ENCODE data around the gene ELFN1. TPM values are rescaled to one million over a fixed set of nuclear protein-coding genes. Genes with fewer than 3 reads are reported as not detected.

ELFN1 gene
- total and polyA plus RNA-seq, 10 of the 15 experiments (the other 5 are each of a cell fraction or from before 2014, with no cell fraction given): 0.04 TPM; not detected in 9

DNA sequence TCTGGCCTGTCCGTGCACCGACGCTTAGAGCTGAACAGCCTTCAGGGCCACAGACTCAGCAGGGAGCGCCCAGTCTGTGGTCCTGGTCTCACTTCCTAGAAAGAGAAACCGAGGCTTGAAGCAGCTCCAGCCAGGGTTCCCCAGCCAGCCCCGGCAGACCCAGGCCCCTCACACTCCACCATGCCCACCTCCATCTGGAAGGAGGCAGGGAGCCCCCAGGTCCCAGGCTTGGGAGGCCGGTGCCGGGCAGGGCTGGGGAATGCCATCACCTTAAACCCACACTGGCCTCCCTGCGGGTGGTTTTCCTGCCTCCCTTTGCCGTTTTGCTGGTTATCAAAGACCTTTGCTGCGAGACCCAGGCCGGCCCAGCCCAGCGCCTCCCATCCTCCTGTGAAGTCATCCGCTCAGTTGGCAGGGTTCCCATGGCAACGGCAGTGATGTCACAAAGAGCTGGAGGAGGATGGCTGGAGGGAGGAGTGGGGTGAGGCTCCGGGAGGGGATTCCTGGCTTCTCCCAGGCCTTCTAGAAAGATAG is 24.0 kb downstream of the ELFN1 start:
- Histone ChIP-seq H4K20me1 (ENCODE audit: control insufficient read depth, insufficient read depth) (no peaks in the 10 kb centered on the region), H2AFZ (ENCODE audit: control insufficient read depth, low read depth, low read length) (no peak overlapping the region), H3K27ac (ENCODE audit: control insufficient read depth, insufficient read depth) (no peak overlapping the region), H3K9ac (ENCODE audit: control insufficient read depth, insufficient read depth, low read length) (no peak overlapping the region), H3K4me3 (no peak overlapping the region), H3K4me2 (ENCODE audit: control insufficient read depth, insufficient read depth) (no peak overlapping the region), H3K36me3 (ENCODE audit: control insufficient read depth in 2 of 2, insufficient read depth in 2 of 2, low read length in 1 of 2) (no peaks in the 10 kb centered on the region), H3K27me3 (replicated peaks in 1 of 2; ENCODE audit: control insufficient read depth in 2 of 2, insufficient read depth in 2 of 2, low read length in 1 of 2) (no peaks in the 10 kb centered on the region), H3K4me1 (ENCODE audit: control insufficient read depth, insufficient read depth, low read length) (no peaks in the 10 kb centered on the region), H3K9me3 (replicated peaks; ENCODE audit: control insufficient read depth, insufficient read depth, low read length) (no peaks in the 10 kb centered on the region), H3K79me2 (ENCODE audit: control insufficient read depth, insufficient read depth, low read length) (no peaks in the 10 kb centered on the region)
- DNase-seq (ENCODE audit: low read depth, low spot score): no peak
- FAIRE-seq: no peak
- 59% methylated on average over 16 of the region's 16 CpGs for WGBS (ENCODE audit: insufficient coverage, insufficient replicate concordance, low lambda C conversion rate, missing lambda C conversion rate)
- BruUV-seq (replicated peaks): no TSS peak
- RAD21 ChIA-PET (ENCODE audit: unreplicated experiment): no interaction called here
- CTCF ChIA-PET: no interaction called here
- intact Hi-C loops (cut with micrococcal nuclease; ENCODE audit: unreplicated experiment): no loop called here
- in situ Hi-C loops (cut with MboI): no loop called here
- TF ChIP-seq, protein P1, sequence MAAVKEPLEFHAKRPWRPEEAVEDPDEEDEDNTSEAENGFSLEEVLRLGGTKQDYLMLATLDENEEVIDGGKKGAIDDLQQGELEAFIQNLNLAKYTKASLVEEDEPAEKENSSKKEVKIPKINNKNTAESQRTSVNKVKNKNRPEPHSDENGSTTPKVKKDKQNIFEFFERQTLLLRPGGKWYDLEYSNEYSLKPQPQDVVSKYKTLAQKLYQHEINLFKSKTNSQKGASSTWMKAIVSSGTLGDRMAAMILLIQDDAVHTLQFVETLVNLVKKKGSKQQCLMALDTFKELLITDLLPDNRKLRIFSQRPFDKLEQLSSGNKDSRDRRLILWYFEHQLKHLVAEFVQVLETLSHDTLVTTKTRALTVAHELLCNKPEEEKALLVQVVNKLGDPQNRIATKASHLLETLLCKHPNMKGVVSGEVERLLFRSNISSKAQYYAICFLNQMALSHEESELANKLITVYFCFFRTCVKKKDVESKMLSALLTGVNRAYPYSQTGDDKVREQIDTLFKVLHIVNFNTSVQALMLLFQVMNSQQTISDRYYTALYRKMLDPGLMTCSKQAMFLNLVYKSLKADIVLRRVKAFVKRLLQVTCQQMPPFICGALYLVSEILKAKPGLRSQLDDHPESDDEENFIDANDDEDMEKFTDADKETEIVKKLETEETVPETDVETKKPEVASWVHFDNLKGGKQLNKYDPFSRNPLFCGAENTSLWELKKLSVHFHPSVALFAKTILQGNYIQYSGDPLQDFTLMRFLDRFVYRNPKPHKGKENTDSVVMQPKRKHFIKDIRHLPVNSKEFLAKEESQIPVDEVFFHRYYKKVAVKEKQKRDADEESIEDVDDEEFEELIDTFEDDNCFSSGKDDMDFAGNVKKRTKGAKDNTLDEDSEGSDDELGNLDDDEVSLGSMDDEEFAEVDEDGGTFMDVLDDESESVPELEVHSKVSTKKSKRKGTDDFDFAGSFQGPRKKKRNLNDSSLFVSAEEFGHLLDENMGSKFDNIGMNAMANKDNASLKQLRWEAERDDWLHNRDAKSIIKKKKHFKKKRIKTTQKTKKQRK (IDR thresholded peaks at IDR 0.05; ENCODE audit: low read depth, low read length): no peak
- no peak for TF ChIP-seq RUNX3 (IDR thresholded peaks at IDR 0.05; ENCODE audit: low read length)
- no peak for TF ChIP-seq KLF5 (IDR thresholded peaks at IDR 0.05; ENCODE audit: partially characterized antibody)
- TF ChIP-seq, protein P2, sequence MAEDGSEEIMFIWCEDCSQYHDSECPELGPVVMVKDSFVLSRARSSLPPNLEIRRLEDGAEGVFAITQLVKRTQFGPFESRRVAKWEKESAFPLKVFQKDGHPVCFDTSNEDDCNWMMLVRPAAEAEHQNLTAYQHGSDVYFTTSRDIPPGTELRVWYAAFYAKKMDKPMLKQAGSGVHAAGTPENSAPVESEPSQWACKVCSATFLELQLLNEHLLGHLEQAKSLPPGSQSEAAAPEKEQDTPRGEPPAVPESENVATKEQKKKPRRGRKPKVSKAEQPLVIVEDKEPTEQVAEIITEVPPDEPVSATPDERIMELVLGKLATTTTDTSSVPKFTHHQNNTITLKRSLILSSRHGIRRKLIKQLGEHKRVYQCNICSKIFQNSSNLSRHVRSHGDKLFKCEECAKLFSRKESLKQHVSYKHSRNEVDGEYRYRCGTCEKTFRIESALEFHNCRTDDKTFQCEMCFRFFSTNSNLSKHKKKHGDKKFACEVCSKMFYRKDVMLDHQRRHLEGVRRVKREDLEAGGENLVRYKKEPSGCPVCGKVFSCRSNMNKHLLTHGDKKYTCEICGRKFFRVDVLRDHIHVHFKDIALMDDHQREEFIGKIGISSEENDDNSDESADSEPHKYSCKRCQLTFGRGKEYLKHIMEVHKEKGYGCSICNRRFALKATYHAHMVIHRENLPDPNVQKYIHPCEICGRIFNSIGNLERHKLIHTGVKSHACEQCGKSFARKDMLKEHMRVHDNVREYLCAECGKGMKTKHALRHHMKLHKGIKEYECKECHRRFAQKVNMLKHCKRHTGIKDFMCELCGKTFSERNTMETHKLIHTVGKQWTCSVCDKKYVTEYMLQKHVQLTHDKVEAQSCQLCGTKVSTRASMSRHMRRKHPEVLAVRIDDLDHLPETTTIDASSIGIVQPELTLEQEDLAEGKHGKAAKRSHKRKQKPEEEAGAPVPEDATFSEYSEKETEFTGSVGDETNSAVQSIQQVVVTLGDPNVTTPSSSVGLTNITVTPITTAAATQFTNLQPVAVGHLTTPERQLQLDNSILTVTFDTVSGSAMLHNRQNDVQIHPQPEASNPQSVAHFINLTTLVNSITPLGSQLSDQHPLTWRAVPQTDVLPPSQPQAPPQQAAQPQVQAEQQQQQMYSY (CRISPR knock-in tag; IDR thresholded peaks at IDR 0.05): no peak
- TF ChIP-seq RELA (IDR thresholded peaks at IDR 0.05; ENCODE audit: borderline replicate concordance, partially characterized antibody): no peak
- no peak for TF ChIP-seq RB1 (IDR thresholded peaks at IDR 0.05; ENCODE audit: borderline replicate concordance)
- SMC1A ChIA-PET (ENCODE audit: uncharacterized antibody, unreplicated experiment): no interaction called here
- ATAC-seq: no peak
- POLR2A ChIA-PET: no interaction called here

Data from GM12878 (cell line).